ENCODE results near the gene SIPA1L3. TPM values are rescaled to one million over a fixed set of nuclear protein-coding genes. Genes with fewer than 3 reads are reported as not detected.
A peak's percentile ranks its signal among the peaks of the same experiment; 100 is the strongest.

Gene SIPA1L3
- total and polyA plus RNA-seq, 9 of the 15 experiments (the other 6 are each of a cell fraction or from before 2014, with no cell fraction given): 0.01 to 6.1 (median 2.5) TPM

DNA sequence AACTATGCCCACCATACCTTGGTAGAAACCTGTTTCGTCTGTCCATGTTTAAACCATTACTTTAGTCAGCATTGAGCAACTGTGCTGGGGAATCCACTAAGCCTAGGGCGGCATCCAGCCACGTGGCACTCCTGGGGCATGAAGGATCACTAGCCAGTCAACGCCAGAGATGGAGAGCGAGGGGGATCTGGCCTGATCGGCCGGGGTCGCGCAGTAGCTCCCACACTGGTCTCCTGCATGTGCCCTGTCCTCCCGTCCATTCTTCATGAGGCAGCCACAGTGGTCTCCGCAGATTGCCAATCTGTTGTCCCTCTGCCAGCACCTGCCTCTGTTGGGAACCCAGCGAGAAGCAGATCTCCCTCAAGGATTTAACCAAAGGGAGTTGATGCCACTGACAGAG lies 207.6 kb downstream of the SIPA1L3 start:
- Histone ChIP-seq H2AFZ (ENCODE audit: low read depth, low read length) (no peak overlapping the region), H3K27me3 (ENCODE audit: control insufficient read depth in 2 of 2, insufficient read depth in 2 of 2, low read length in 2 of 2) (no peaks in the 10 kb centered on the region), H3K36me3 (ENCODE audit: control insufficient read depth, insufficient read depth, low read length) (no peaks in the 10 kb centered on the region), H3K27ac (ENCODE audit: extremely low read depth, low read depth, low read length) (no peak overlapping the region), H3K9me3 (replicated peaks; ENCODE audit: control insufficient read depth, insufficient read depth, low read depth, low read length) (peaks cover 3% of the 10 kb centered on the region; the same call in 1 of the 2 replicates), H3K9me1 (ENCODE audit: control insufficient read depth, insufficient read depth, low read length) (no peaks in the 10 kb centered on the region), H3K4me1 (replicated peaks in 1 of 2; ENCODE audit: control insufficient read depth in 2 of 2, insufficient read depth in 2 of 2, low read length in 2 of 2) (peaks cover 0 to 3% of the 10 kb centered on the region in 2 experiments; a peak in 2 of 5 replicates), H3K9ac (ENCODE audit: insufficient read depth in 1 of 2, low read depth in 2 of 2, low read length in 2 of 2) (peak overlapping the region in 1 of 2 experiments; percentile 74; a peak in 2 of 4 replicates), H3K79me2 (ENCODE audit: control insufficient read depth, insufficient read depth, low read length) (no peaks in the 10 kb centered on the region), H3K4me3 (no peak overlapping the region), H4K20me1 (replicated peaks; ENCODE audit: control insufficient read depth, insufficient read depth, low read length) (no peaks in the 10 kb centered on the region), H3K4me2 (ENCODE audit: insufficient read depth, low read length) (no peak overlapping the region)
- ATAC-seq (no peak), FAIRE-seq (no peak), DNase-seq (ENCODE audit: extremely low read depth in 1 of 4, low spot score in 3 of 4) (no peak)
- WGBS (ENCODE audit: insufficient coverage, low coverage, missing lambda C conversion rate): 44% methylated on average over 12 of the region's 12 CpGs
- ChIA-PET CTCF (ENCODE audit: low intra/inter-chr PET ratio) (no interaction called here), POLR2A (no interaction called here)
- no TSS peak for BruUV-seq (replicated peaks)
- intact Hi-C loops (cut with micrococcal nuclease): no loop called here
- TF ChIP-seq TEAD4 (IDR thresholded peaks at IDR 0.05; ENCODE audit: low read length): no peak
- no peak for TF ChIP-seq TEAD4 (CRISPR knock-in tag; IDR thresholded peaks at IDR 0.05; ENCODE audit: borderline replicate concordance)
- no peak for TF ChIP-seq BRD4 (IDR thresholded peaks at IDR 0.05)
- TF ChIP-seq CEBPB (tag; IDR thresholded peaks at IDR 0.05): no peak
- no peak for TF ChIP-seq ZNF184 (CRISPR knock-in tag; IDR thresholded peaks at IDR 0.05)
- no peak for TF ChIP-seq TAF1 (IDR thresholded peaks at IDR 0.05; ENCODE audit: control insufficient read depth, extremely low read depth, insufficient read depth, low read length, severe bottlenecking)
- no peak for TF ChIP-seq E4F1 (CRISPR knock-in tag; IDR thresholded peaks at IDR 0.05; ENCODE audit: borderline replicate concordance)
- TF ChIP-seq, protein P1, sequence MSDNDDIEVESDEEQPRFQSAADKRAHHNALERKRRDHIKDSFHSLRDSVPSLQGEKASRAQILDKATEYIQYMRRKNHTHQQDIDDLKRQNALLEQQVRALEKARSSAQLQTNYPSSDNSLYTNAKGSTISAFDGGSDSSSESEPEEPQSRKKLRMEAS (CRISPR knock-in tag; IDR thresholded peaks at IDR 0.05): no peak
- TF ChIP-seq ZNF324 (CRISPR knock-in tag; IDR thresholded peaks at IDR 0.05): no peak
- TF ChIP-seq ZNF384 (IDR thresholded peaks at IDR 0.05; ENCODE audit: low read depth, low read length): no peak
- no peak for TF ChIP-seq ZNF12 (CRISPR knock-in tag; IDR thresholded peaks at IDR 0.05)
- TF ChIP-seq NUFIP1 (IDR thresholded peaks at IDR 0.05; ENCODE audit: partially characterized antibody): no peak
- no peak for TF ChIP-seq SMAD4 (CRISPR knock-in tag; conservative IDR thresholded peaks at IDR 0.05)
- no peak for TF ChIP-seq PCBP1 (IDR thresholded peaks at IDR 0.05; ENCODE audit: low read depth, low read length, poor library complexity, severe bottlenecking)
- TF ChIP-seq ZNF445 (CRISPR knock-in tag; IDR thresholded peaks at IDR 0.05; ENCODE audit: low read depth): no peak
- in situ Hi-C loops (cut with MboI): no loop called here

All from K562 (cell line).